ENCODE data around the gene ALDH16A1. TPM values are rescaled to one million over a fixed set of nuclear protein-coding genes. Genes with fewer than 3 reads are reported as not detected.

ALDH16A1 gene
- total and polyA plus RNA-seq, 10 of the 15 experiments (the other 5 are each of a cell fraction or from before 2014, with no cell fraction given): 1.7 to 49.3 (median 18.1) TPM

DNA sequence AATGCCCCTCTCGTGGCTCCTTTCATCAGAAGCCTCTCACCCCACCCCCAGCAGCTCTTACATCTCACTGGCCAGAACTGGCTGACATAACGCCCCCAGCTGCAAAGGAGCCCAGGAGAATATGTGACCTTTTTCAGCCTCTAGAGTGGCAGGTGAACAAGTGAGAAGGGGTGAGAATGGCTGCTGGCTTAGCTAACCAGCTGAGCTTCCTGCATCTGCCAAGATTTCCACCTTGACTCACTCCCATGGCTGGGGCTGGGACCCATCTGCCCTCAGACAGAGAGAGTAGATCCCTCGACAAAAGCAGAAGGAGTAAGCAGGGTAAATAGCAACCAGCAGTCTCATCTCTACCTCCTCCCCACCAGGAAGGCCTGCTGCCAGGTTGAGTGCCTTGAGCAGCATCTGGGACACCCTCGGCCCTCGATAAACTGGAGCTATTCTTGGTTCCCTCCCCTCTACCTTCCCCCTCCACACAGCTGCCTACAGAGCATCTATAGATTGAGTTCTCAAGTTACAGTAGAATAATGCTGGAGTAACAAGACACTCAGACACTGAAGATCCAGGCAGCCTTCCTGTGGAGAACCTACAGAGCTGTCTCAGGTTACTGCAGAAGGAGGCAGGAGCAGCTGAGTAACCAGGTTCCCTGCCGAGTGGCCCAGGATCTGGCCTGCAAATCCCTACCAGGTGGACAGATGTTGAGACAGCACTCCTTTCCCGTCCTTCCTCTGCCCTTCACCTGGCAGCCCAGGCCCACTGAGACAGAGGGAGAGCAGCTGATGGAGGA, 49.4 kb upstream of the ALDH16A1 start:
- H3K4me2 ChIP-seq (ENCODE audit: control insufficient read depth, insufficient read depth): no peak overlapping the region; the same call in 1 of the 2 replicates
- no peak overlapping the region for H3K4me3 ChIP-seq
- DNase-seq (ENCODE audit: low read depth, low spot score) (no peak), ATAC-seq (peak; percentile 70), FAIRE-seq (no peak)
- ChIA-PET SMC1A (ENCODE audit: uncharacterized antibody, unreplicated experiment) (interaction anchor here (0.9 to 2.0 kb wide), 3 partner anchors 12 to 22 kb away, joined by 3 to 11 read pairs (median 7); partner anchors contain the start of gene GFY), CTCF (interaction anchor here (0.6 to 2.9 kb wide), 10 partner anchors 8 to 78 kb away, joined by 3 to 7 read pairs (median 4); no protein-coding TSS in a partner anchor), POLR2A (interaction anchor here (0.6 to 1.5 kb wide), 3 partner anchors 14 to 584 kb away, joined by 4 to 6 read pairs (median 5); partner anchors contain the start of gene PIH1D1), RAD21 (ENCODE audit: unreplicated experiment) (interaction anchor here (0.7 to 1.8 kb wide), 6 partner anchors 10 to 66 kb away, joined by 3 to 5 read pairs (median 4); no protein-coding TSS in a partner anchor)
- H3K79me2 ChIP-seq (ENCODE audit: control insufficient read depth, insufficient read depth, low read length): no peaks in the 10 kb centered on the region
- no peak overlapping the region for H3K9ac ChIP-seq (ENCODE audit: control insufficient read depth, insufficient read depth, low read length)
- H2AFZ ChIP-seq (ENCODE audit: control insufficient read depth, low read depth, low read length): peak overlapping the region; percentile 35
- no TSS peak for BruUV-seq (replicated peaks)
- no peaks in the 10 kb centered on the region for H4K20me1 ChIP-seq (ENCODE audit: control insufficient read depth, insufficient read depth)
- intact Hi-C loops (cut with micrococcal nuclease; ENCODE audit: unreplicated experiment) (no loop called here), in situ Hi-C loops (cut with MboI) (no loop called here)
- H3K27ac ChIP-seq (ENCODE audit: control insufficient read depth, insufficient read depth): no peak overlapping the region
- no peaks in the 10 kb centered on the region for H3K9me3 ChIP-seq (replicated peaks; ENCODE audit: control insufficient read depth, insufficient read depth, low read length)
- no peaks in the 10 kb centered on the region for H3K27me3 ChIP-seq (replicated peaks in 1 of 2; ENCODE audit: control insufficient read depth in 2 of 2, insufficient read depth in 2 of 2, low read length in 1 of 2)
- 35% methylated on average over 7 of the region's 7 CpGs for WGBS (ENCODE audit: insufficient coverage, insufficient replicate concordance, low lambda C conversion rate, missing lambda C conversion rate)
- peak; percentile 52; the same call in 1 of the 2 replicates for TF ChIP-seq PKNOX1 (IDR thresholded peaks at IDR 0.05)
- TF ChIP-seq, protein P1, sequence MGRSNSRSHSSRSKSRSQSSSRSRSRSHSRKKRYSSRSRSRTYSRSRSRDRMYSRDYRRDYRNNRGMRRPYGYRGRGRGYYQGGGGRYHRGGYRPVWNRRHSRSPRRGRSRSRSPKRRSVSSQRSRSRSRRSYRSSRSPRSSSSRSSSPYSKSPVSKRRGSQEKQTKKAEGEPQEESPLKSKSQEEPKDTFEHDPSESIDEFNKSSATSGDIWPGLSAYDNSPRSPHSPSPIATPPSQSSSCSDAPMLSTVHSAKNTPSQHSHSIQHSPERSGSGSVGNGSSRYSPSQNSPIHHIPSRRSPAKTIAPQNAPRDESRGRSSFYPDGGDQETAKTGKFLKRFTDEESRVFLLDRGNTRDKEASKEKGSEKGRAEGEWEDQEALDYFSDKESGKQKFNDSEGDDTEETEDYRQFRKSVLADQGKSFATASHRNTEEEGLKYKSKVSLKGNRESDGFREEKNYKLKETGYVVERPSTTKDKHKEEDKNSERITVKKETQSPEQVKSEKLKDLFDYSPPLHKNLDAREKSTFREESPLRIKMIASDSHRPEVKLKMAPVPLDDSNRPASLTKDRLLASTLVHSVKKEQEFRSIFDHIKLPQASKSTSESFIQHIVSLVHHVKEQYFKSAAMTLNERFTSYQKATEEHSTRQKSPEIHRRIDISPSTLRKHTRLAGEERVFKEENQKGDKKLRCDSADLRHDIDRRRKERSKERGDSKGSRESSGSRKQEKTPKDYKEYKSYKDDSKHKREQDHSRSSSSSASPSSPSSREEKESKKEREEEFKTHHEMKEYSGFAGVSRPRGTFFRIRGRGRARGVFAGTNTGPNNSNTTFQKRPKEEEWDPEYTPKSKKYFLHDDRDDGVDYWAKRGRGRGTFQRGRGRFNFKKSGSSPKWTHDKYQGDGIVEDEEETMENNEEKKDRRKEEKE (IDR thresholded peaks at IDR 0.05): no peak
- H3K4me1 ChIP-seq (ENCODE audit: control insufficient read depth, insufficient read depth, low read length): peaks cover 6% of the 10 kb centered on the region
- no peaks in the 10 kb centered on the region for H3K36me3 ChIP-seq (ENCODE audit: control insufficient read depth in 2 of 2, insufficient read depth in 2 of 2, low read length in 1 of 2)

Measured in GM12878 (cell line).